Mesendoderm (in vitro differentiated cells): Measurements from ENCODE around the gene ACBD6.
A peak's percentile ranks its signal among the peaks of the same experiment; 100 is the strongest.

Source experiments
- DNase-seq: peaks from one replicate; pipeline ENCODE4 v3.0.0; 2013
- H2AK5ac ChIP-seq: 2 replicates; pipeline ENCODE4 v1.6.1; 2013; ENCODE audit warnings: low read length, inconsistent platforms
- H2BK120ac ChIP-seq: 2 replicates; pipeline ENCODE4 v1.6.1; 2013; ENCODE audit warnings: low read depth, mild to moderate bottlenecking, low read length, moderate library complexity, mixed read lengths
- H2BK15ac ChIP-seq: replicated peaks from 2 replicates; pipeline ENCODE4 v1.6.1; 2013; ENCODE audit warnings: low read depth, mild to moderate bottlenecking, moderate library complexity
- H2BK5ac ChIP-seq: 2 replicates; pipeline ENCODE4 v1.6.1; 2013; ENCODE audit warnings: low read length, inconsistent platforms
- H3K18ac ChIP-seq: 2 replicates; pipeline ENCODE4 v1.6.1; 2013; ENCODE audit warnings: mild to moderate bottlenecking, low read length, mixed read lengths
- H3K23ac ChIP-seq: one replicate; pipeline ENCODE4 v1.6.1; 2013; ENCODE audit warnings: low read length
- H3K27ac ChIP-seq: 2 replicates; pipeline ENCODE4 v1.5.1; 2013; ENCODE audit warnings: low read depth, mild to moderate bottlenecking, inconsistent platforms, low read length, moderate library complexity
- H3K27me3 ChIP-seq: 2 replicates; pipeline ENCODE4 v1.6.1; 2013; ENCODE audit warnings: low read length, control low read depth, mild to moderate bottlenecking, inconsistent platforms; ENCODE audit not compliant: insufficient read depth, poor library complexity
- H3K36me3 ChIP-seq: 2 replicates; pipeline ENCODE4 v1.6.1; 2013; ENCODE audit warnings: low read length, inconsistent platforms; ENCODE audit not compliant: control insufficient read depth, insufficient read depth
- H3K4ac ChIP-seq: one replicate; pipeline ENCODE4 v1.6.1; 2013; ENCODE audit warnings: low read depth, mild to moderate bottlenecking, low read length, moderate library complexity
- H3K4me1 ChIP-seq: 2 replicates; pipeline ENCODE4 v1.6.1; 2013; ENCODE audit warnings: low read depth, low read length, inconsistent platforms; ENCODE audit not compliant: control insufficient read depth
- H3K4me2 ChIP-seq: 2 replicates; pipeline ENCODE4 v1.6.1; 2013; ENCODE audit warnings: low read length
- H3K4me3 ChIP-seq: 2 replicates; pipeline ENCODE4 v1.5.1; 2013; ENCODE audit warnings: mild to moderate bottlenecking, low read length
- H3K56ac ChIP-seq: one replicate; pipeline ENCODE4 v1.6.1; 2013; ENCODE audit warnings: low read length
- H3K79me1 ChIP-seq: 2 replicates; pipeline ENCODE4 v1.6.1; 2013; ENCODE audit warnings: low read length, inconsistent platforms
- H3K79me2 ChIP-seq: 2 replicates; pipeline ENCODE4 v1.6.1; 2013; ENCODE audit warnings: mild to moderate bottlenecking, low read length; ENCODE audit not compliant: control insufficient read depth, insufficient read depth
- H3K9ac ChIP-seq: 2 replicates; pipeline ENCODE4 v1.6.1; 2013; ENCODE audit warnings: low read length, inconsistent platforms
- H4K5ac ChIP-seq: one replicate; pipeline ENCODE4 v1.6.1; 2013; ENCODE audit warnings: low read length
- H4K8ac ChIP-seq: one replicate; pipeline ENCODE4 v1.6.1; 2013; ENCODE audit warnings: low read depth, mild to moderate bottlenecking, control low read depth, low read length, moderate library complexity
- WGBS: extraction: QIAGEN DNeasy Blood & Tissue Kit; methylation state at CpG from one replicate; pipeline ENCODE4 v1.1.7; 2013; ENCODE audit warnings: low lambda C conversion rate, missing lambda C conversion rate; ENCODE audit not compliant: insufficient coverage; ENCODE audit errors: extremely low coverage; 5-methylcytosine and 5-hydroxymethylcytosine counted together

The ACBD6 gene

DNA sequence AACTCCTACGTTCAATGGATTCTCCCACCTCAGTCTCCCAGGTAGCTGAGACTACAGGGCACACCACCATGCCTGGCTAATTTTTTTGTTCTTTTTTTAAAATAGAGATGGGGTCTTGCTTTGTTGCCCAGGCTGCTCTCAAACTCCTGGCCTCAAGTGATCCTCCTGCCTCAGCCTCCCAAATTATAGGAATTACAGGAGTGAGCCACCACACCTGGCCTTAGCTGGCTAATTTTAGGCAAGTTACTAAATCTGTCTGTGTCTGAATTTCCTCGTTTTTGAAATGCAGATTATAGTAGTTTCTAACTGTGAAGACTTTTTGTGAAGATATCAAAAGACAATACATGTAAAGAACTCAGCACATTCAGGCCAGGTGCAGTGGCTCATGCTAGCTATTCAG, 13.7 kb downstream of the ACBD6 start:
- Histone ChIP-seq H3K79me1 (no peaks in the 10 kb centered on the region), H2BK15ac (no peak overlapping the region), H3K9ac (no peak overlapping the region), H4K8ac (no peak overlapping the region), H3K27ac (no peak overlapping the region), H3K36me3 (no peaks in the 10 kb centered on the region), H3K27me3 (no peaks in the 10 kb centered on the region), H4K5ac (no peak overlapping the region), H3K56ac (no peak overlapping the region), H2AK5ac (no peak overlapping the region), H2BK120ac (no peak overlapping the region), H3K18ac (no peak overlapping the region), H3K79me2 (no peaks in the 10 kb centered on the region), H3K4me3 (no peak overlapping the region), H3K4me1 (no peaks in the 10 kb centered on the region), H3K23ac (no peak overlapping the region), H3K4me2 (no peak overlapping the region), H3K4ac (no peak overlapping the region), H2BK5ac (no peak overlapping the region)
- no CpG with 5 or more reads among the region's 2 CpGs for WGBS
- DNase-seq = no peak

DNA sequence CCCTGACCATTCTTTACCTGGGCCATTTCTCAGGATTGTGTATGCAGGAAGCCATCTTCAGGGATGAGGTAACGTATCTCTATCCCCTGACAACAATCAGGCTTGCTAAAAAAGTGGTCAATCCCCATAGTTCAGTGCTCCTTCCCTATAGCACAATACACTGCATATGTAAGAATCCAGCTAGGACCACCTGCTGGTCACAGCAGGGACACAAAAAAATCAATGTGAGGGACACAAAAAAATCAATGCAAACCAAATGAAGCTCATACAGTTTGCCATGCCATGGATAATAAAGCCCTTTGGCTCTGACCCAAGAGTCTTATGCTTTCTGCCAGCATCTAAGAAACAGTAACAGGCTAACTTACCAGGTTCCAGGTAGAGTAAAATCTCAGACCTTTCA, 16.3 kb downstream of the ACBD6 start:
- Histone ChIP-seq H3K79me2 (no peaks in the 10 kb centered on the region), H4K5ac (no peak overlapping the region), H3K4ac (no peak overlapping the region), H3K4me1 (no peaks in the 10 kb centered on the region), H3K23ac (no peak overlapping the region), H3K4me2 (no peak overlapping the region), H2BK120ac (no peak overlapping the region), H3K27ac (no peak overlapping the region), H2BK15ac (no peak overlapping the region), H3K36me3 (no peaks in the 10 kb centered on the region), H2BK5ac (no peak overlapping the region), H3K27me3 (no peaks in the 10 kb centered on the region), H3K9ac (no peak overlapping the region), H3K4me3 (no peak overlapping the region), H4K8ac (no peak overlapping the region), H2AK5ac (no peak overlapping the region), H3K56ac (no peak overlapping the region), H3K18ac (no peak overlapping the region), H3K79me1 (no peaks in the 10 kb centered on the region)
- WGBS = no CpG with 5 or more reads among the region's 1 CpG
- DNase-seq = peak; percentile 16

DNA sequence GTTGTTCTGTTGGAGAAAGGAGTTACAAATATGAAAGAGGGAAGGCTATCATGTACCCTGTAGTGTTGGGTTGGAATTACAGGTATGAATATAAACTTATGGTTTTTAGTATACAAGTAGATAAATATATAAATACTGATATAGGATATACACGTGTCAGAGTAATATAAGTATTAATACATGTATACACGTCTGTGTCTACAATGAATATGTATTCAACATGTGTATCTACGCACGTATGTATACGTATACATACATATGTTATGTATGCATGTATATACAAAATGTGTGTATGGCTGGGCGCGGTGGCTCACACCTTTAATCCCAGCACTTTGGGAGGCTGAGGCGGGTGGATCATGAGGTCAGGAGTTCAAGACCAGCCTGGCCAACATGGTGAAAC, 17.9 kb downstream of the ACBD6 start:
- Histone ChIP-seq H3K18ac (no peak overlapping the region), H2AK5ac (no peak overlapping the region), H3K4ac (no peak overlapping the region), H3K27ac (no peak overlapping the region), H2BK5ac (no peak overlapping the region), H3K23ac (no peak overlapping the region), H3K9ac (no peak overlapping the region), H3K4me1 (no peaks in the 10 kb centered on the region), H2BK15ac (no peak overlapping the region), H3K56ac (no peak overlapping the region), H4K5ac (no peak overlapping the region), H3K4me3 (no peak overlapping the region), H3K4me2 (no peak overlapping the region), H3K79me1 (no peaks in the 10 kb centered on the region), H3K27me3 (no peaks in the 10 kb centered on the region), H4K8ac (no peak overlapping the region), H3K36me3 (no peaks in the 10 kb centered on the region), H3K79me2 (no peaks in the 10 kb centered on the region), H2BK120ac (no peak overlapping the region)
- WGBS = no CpG with 5 or more reads among the region's 8 CpGs
- no peak for DNase-seq

DNA sequence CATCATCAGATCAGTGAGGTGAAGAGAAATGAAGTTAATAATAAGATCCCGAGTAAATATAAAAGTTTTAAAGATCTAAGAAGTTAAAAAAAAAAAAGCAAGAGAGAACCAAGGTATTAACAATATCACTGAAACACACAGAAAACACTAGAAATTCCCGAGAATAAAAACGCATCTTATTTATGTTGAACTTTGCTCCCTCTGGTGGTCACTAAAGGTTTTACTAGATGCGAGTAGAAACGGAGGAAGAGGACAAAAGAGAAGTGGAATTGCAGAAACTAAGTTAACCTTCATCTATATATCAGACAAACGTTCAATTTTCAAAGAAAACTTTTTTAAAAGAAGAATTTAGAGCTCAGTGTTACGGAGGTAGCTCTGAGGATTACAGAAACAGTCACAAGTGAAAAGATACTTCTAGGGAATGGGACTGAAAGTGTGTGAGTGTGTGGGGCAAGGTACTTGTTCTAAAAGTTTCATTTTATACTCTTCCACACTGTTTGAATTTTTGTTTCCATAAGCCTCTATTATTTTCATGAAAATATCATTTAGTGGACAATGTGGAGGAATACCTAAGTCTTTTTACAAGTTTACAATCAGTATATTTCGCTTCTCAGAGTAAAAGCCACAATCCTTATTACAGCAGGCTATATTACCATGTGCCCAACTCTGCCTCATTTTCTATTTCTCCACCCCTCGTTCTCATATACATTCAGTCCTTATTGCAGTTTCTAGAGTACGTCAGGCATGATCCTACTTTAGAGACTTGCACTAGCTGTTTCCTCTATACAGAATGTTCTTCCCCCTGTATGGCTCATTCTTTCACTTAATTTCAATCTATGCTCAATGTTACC, 19.7 kb downstream of the ACBD6 start:
- no peak overlapping the region for H3K4ac ChIP-seq
- no peaks in the 10 kb centered on the region for H3K36me3 ChIP-seq
- no peaks in the 10 kb centered on the region for H3K79me1 ChIP-seq
- peak; percentile 57 for DNase-seq
- no peak overlapping the region for H4K5ac ChIP-seq
- no peak overlapping the region for H2BK15ac ChIP-seq
- no peak overlapping the region for H2AK5ac ChIP-seq
- no peak overlapping the region for H4K8ac ChIP-seq
- H3K27me3 ChIP-seq = no peaks in the 10 kb centered on the region
- no peaks in the 10 kb centered on the region for H3K79me2 ChIP-seq
- H3K56ac ChIP-seq = no peak overlapping the region
- H2BK5ac ChIP-seq = no peak overlapping the region
- H3K9ac ChIP-seq = no peak overlapping the region
- no peak overlapping the region for H3K27ac ChIP-seq
- WGBS = no CpG with 5 or more reads among the region's 10 CpGs
- no peak overlapping the region for H3K4me2 ChIP-seq
- H3K4me1 ChIP-seq = no peaks in the 10 kb centered on the region
- H2BK120ac ChIP-seq = no peak overlapping the region
- H3K18ac ChIP-seq = no peak overlapping the region
- no peak overlapping the region for H3K4me3 ChIP-seq
- H3K23ac ChIP-seq = no peak overlapping the region

DNA sequence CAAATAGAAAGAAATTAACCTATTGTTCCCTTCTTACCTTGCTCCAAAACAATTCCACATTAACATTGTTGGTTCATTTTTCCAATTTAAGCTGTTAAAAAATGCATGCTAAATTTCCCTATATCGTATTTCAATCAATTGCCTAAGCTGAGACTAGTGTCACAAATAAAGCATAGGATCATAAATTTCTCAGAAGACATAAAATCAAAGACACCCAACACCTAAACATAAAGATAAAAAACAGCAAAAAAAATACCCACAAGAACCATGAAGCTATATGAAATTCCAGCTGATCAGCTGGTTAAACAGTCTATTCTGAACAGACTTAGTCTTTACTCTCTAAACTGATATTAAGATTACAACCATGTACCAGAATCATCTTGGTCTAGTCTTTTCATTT, 32.3 kb downstream of the ACBD6 start:
- no peak overlapping the region for H3K4me2 ChIP-seq
- no peaks in the 10 kb centered on the region for H3K36me3 ChIP-seq
- no peak for DNase-seq
- WGBS = no CpG with 5 or more reads among the region's 1 CpG
- no peaks in the 10 kb centered on the region for H3K4me1 ChIP-seq
- H3K4ac ChIP-seq = no peak overlapping the region
- no peak overlapping the region for H3K18ac ChIP-seq
- H2AK5ac ChIP-seq = no peak overlapping the region
- H2BK15ac ChIP-seq = no peak overlapping the region
- no peak overlapping the region for H3K27ac ChIP-seq
- no peak overlapping the region for H3K23ac ChIP-seq
- no peaks in the 10 kb centered on the region for H3K27me3 ChIP-seq
- no peak overlapping the region for H3K9ac ChIP-seq
- no peak overlapping the region for H4K8ac ChIP-seq
- no peak overlapping the region for H4K5ac ChIP-seq
- no peak overlapping the region for H2BK120ac ChIP-seq
- H3K79me1 ChIP-seq = no peaks in the 10 kb centered on the region
- no peaks in the 10 kb centered on the region for H3K79me2 ChIP-seq
- no peak overlapping the region for H3K56ac ChIP-seq
- no peak overlapping the region for H2BK5ac ChIP-seq
- no peak overlapping the region for H3K4me3 ChIP-seq

DNA sequence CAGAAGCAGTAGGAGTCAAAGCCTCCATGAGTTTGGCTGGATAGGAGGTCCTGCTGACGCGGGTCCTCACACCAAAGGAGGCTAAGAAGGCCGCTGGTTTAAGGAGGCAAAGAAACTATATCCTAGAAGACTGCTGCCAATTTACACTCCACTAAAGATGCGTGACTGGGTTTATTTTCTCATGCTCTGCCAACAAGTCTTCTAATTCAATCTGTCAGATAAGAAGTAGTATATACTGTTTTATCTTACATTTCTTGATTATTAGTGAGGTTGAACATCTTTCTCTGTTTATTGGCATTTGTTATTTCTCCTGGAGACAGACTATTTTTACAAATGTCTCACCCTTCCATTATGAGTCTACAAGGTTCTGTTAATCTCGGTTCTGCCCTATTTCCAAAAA, 34.1 kb downstream of the ACBD6 start:
- Histone ChIP-seq H2AK5ac (no peak overlapping the region), H3K27ac (no peak overlapping the region), H4K8ac (no peak overlapping the region), H3K36me3 (no peaks in the 10 kb centered on the region), H2BK15ac (no peak overlapping the region), H3K27me3 (no peaks in the 10 kb centered on the region), H3K23ac (no peak overlapping the region), H3K79me2 (no peaks in the 10 kb centered on the region), H3K4me1 (no peaks in the 10 kb centered on the region), H3K79me1 (no peaks in the 10 kb centered on the region), H3K9ac (no peak overlapping the region), H3K4me2 (no peak overlapping the region), H3K4ac (no peak overlapping the region), H2BK5ac (no peak overlapping the region), H4K5ac (no peak overlapping the region), H3K4me3 (no peak overlapping the region), H3K56ac (no peak overlapping the region), H3K18ac (no peak overlapping the region), H2BK120ac (no peak overlapping the region)
- no peak for DNase-seq
- no CpG with 5 or more reads among the region's 5 CpGs for WGBS
